Smooth muscle cell (in vitro differentiated cells): ENCODE results near the gene KRT5. TPM values are rescaled to one million over a fixed set of nuclear protein-coding genes. Genes with fewer than 3 reads are reported as not detected.

Experiments used
- DNase-seq: peaks from one replicate; lab custom pipeline; 2025; ENCODE audit not compliant: unreplicated experiment; lab: John Stamatoyannopoulos, UW
- H2AFZ ChIP-seq: fragments of 200-600 bp; sonication (generic); 2 replicates; pipeline ENCODE4 v1.6.0; 2016; ENCODE audit warnings: antibody characterized with exemption, low read depth, mild to moderate bottlenecking
- H3F3A ChIP-seq: fragments of 200-600 bp; sonication (generic); 2 replicates; pipeline ENCODE4 v1.6.0; 2017; ENCODE audit warnings: antibody characterized with exemption, low read depth
- H3K27ac ChIP-seq: fragments of 200-600 bp; sonication (generic); 2 replicates; pipeline ENCODE4 v1.5.1; 2016; ENCODE audit warnings: low read depth, mild to moderate bottlenecking
- H3K27me3 ChIP-seq: fragments of 200-600 bp; sonication (generic); 2 replicates; pipeline ENCODE4 v1.6.1; 2016; ENCODE audit warnings: low read depth, mild to moderate bottlenecking
- H3K36me3 ChIP-seq: fragments of 200-600 bp; sonication (generic); 2 replicates; pipeline ENCODE4 v1.5.1; 2016; ENCODE audit warnings: low read depth
- H3K4me1 ChIP-seq: fragments of 200-600 bp; sonication (generic); 2 replicates; pipeline ENCODE4 v1.5.1; 2016; ENCODE audit warnings: low read depth
- H3K4me2 ChIP-seq: fragments of 200-600 bp; sonication (generic); 2 replicates; pipeline ENCODE4 v1.6.0; 2016; ENCODE audit warnings: mild to moderate bottlenecking
- H3K4me3 ChIP-seq: fragments of 200-600 bp; sonication (generic); 2 replicates; pipeline ENCODE4 v1.5.1; 2016; ENCODE audit warnings: mild to moderate bottlenecking
- H3K79me2 ChIP-seq: fragments of 200-600 bp; sonication (generic); 2 replicates; pipeline ENCODE4 v1.6.0; 2016; ENCODE audit warnings: low read depth, mild to moderate bottlenecking
- H3K9ac ChIP-seq: fragments of 200-600 bp; sonication (generic); 2 replicates; pipeline ENCODE4 v1.6.0; 2016; ENCODE audit warnings: low read depth
- H3K9me3 ChIP-seq: fragments of 200-600 bp; sonication (generic); replicated peaks from 2 replicates; pipeline ENCODE4 v1.5.1; 2016; ENCODE audit warnings: low read depth
- H4K20me1 ChIP-seq: fragments of 200-600 bp; sonication (generic); 2 replicates; pipeline ENCODE4 v1.6.0; 2016; ENCODE audit warnings: low read depth
- CTCF ChIP-seq: fragments of 200-600 bp; sonication (generic); IDR thresholded peaks from 2 replicates; pipeline ENCODE4 v1.5.1; 2017; ENCODE audit warnings: borderline replicate concordance, mild to moderate bottlenecking, antibody characterized with exemption; ENCODE audit not compliant: insufficient read depth, poor library complexity, severe bottlenecking
- WGBS: methylation state at CpG from one replicate; pipeline ENCODE4 v1.1.7; 2016; ENCODE audit warnings: low lambda C conversion rate; 5-methylcytosine and 5-hydroxymethylcytosine counted together
- polyA plus RNA-seq: library from polyadenylated mRNA; unstranded; fragments of >200 nt; fragmentation: Nextera tagmentation; extraction: Ambion mirVana; gene quantifications from 2 replicates; pipeline ENCODE4 v1.2.1, GENCODE V29; 2016
- total RNA-seq: library from RNA; depleted of rRNA; stranded (reverse); fragments of >200 nt; gene quantifications from 2 replicates; pipeline ENCODE4 v1.2.3, GENCODE V29; 2014

KRT5 gene
- total and polyA plus RNA-seq, 2 experiments from 2014 or later = 67.2 to 209 TPM

GRCh38 chr12:52515319-52515646 lies 4.9 kb downstream of the KRT5 start:
- Histone ChIP-seq H3K4me2 (no peak overlapping the region), H3K9me3 (no peaks in the 10 kb centered on the region), H3K36me3 (no peaks in the 10 kb centered on the region), H4K20me1 (no peaks in the 10 kb centered on the region), H3F3A (no peaks in the 10 kb centered on the region), H2AFZ (no peak overlapping the region), H3K27me3 (no peaks in the 10 kb centered on the region), H3K4me3 (no peak overlapping the region), H3K4me1 (no peaks in the 10 kb centered on the region), H3K9ac (no peak overlapping the region), H3K27ac (no peak overlapping the region), H3K79me2 (no peaks in the 10 kb centered on the region)
- TF ChIP-seq CTCF = no peak
- 92% methylated on average over 1 of the region's 1 CpG for WGBS
- DNase-seq = no peak

GRCh38 chr12:52514471-52515318 lies 5.5 kb downstream of the KRT5 start:
- WGBS = 89% methylated on average over 6 of the region's 14 CpGs
- H4K20me1 ChIP-seq = no peaks in the 10 kb centered on the region
- no peaks in the 10 kb centered on the region for H3K9me3 ChIP-seq
- no peaks in the 10 kb centered on the region for H3K4me1 ChIP-seq
- no peaks in the 10 kb centered on the region for H3K79me2 ChIP-seq
- no peaks in the 10 kb centered on the region for H3K36me3 ChIP-seq
- no peak overlapping the region for H2AFZ ChIP-seq
- no peaks in the 10 kb centered on the region for H3K27me3 ChIP-seq
- no peak overlapping the region for H3K4me3 ChIP-seq
- no peak for DNase-seq
- TF ChIP-seq CTCF = no peak
- H3K9ac ChIP-seq = no peak overlapping the region
- no peak overlapping the region for H3K27ac ChIP-seq
- H3F3A ChIP-seq = no peaks in the 10 kb centered on the region
- no peak overlapping the region for H3K4me2 ChIP-seq

GRCh38 chr12:52513736-52514135 lies 6.5 kb downstream of the KRT5 start:
- H4K20me1 ChIP-seq = no peaks in the 10 kb centered on the region
- no peak overlapping the region for H3K4me2 ChIP-seq
- H3F3A ChIP-seq = no peaks in the 10 kb centered on the region
- TF ChIP-seq CTCF = no peak
- DNase-seq = no peak
- H3K36me3 ChIP-seq = no peaks in the 10 kb centered on the region
- H3K27me3 ChIP-seq = no peaks in the 10 kb centered on the region
- no peak overlapping the region for H3K4me3 ChIP-seq
- H3K4me1 ChIP-seq = no peaks in the 10 kb centered on the region
- no peak overlapping the region for H2AFZ ChIP-seq
- H3K27ac ChIP-seq = no peak overlapping the region
- H3K79me2 ChIP-seq = no peaks in the 10 kb centered on the region
- 92% methylated on average over 6 of the region's 6 CpGs for WGBS
- H3K9ac ChIP-seq = no peak overlapping the region
- H3K9me3 ChIP-seq = no peaks in the 10 kb centered on the region

GRCh38 chr12:52508211-52508610 lies 12.0 kb downstream of the KRT5 start:
- no peak overlapping the region for H3K4me2 ChIP-seq
- no peak overlapping the region for H3K9ac ChIP-seq
- H3K9me3 ChIP-seq = no peaks in the 10 kb centered on the region
- no peak overlapping the region for H3K4me3 ChIP-seq
- no peak overlapping the region for H2AFZ ChIP-seq
- no peak for TF ChIP-seq CTCF
- H3K27me3 ChIP-seq = no peaks in the 10 kb centered on the region
- H3K79me2 ChIP-seq = no peaks in the 10 kb centered on the region
- H3K36me3 ChIP-seq = no peaks in the 10 kb centered on the region
- H4K20me1 ChIP-seq = no peaks in the 10 kb centered on the region
- WGBS = 87% methylated on average over 5 of the region's 5 CpGs
- H3F3A ChIP-seq = no peaks in the 10 kb centered on the region
- H3K27ac ChIP-seq = no peak overlapping the region
- no peak for DNase-seq
- H3K4me1 ChIP-seq = no peaks in the 10 kb centered on the region
